Measurements from ENCODE around the gene GRAP.

Gene GRAP

DNA sequence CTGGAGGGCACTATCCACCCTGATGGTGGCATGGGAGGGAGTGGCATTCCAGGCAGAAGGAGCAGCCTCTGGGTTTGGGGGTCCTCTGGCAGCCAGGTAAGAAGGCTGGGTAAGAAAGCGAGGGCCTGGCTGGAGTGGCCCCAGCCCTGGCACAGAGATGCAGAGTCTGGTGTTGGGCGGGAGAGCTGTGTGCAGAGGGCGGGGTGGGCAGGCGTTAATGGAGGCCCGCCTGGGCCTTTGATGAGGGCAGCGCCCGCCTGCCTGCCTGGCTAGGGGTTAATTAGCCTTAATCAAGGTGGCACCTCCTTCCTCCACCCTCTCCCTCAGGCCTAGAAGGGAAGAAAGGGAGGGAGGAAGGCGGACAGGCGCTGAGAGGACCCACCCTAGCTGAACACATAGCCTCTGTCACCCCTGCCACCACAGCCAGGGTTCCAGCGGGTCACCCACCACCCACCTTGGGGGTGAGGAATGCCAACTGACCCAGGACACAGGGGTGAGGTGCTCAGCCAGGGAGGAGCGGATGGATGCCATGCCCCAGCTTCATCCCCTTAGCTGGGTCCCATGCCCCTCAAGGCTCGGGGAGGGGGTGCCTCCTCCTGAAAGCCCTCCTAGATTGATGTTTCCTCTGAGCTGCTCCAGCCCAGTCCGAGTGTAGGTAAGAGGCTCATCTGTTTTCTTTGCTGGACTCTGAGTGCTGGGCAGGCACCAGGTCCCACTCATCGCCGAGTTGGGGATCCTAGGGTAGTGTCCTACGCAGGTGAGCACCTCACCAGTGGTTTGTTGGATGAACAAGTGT is 28.8 kb downstream of the GRAP start:
- FAIRE-seq: no peak

- no peak for FAIRE-seq
Observed at GRCh38 chr17:19017401-19017800, 29.4 kb downstream of the GRAP start.

DNA sequence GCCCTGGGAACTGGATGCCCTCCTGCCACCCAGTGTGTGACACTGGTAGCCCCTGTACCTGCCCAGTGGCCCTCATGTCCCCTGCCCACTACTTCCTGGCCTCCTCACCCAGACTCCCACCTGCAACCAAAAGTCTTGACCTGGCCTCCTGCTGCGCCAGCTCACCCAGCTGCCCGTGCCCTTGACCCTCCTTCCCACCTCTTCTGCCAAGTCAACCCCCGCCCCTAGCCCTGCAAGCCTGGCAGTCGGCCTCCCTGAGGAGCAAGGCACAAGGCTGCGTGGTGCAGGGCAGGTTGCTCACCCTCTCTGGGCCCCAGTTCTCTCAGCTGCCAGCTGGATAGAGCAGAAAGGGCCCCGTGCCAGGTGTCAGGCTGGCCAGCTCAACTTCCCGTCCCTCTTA is 29.9 kb downstream of the GRAP start:
- no peak for FAIRE-seq

- FAIRE-seq: no peak
Observed at GRCh38 chr17:19016297-19016696, 30.5 kb downstream of the GRAP start.

DNA sequence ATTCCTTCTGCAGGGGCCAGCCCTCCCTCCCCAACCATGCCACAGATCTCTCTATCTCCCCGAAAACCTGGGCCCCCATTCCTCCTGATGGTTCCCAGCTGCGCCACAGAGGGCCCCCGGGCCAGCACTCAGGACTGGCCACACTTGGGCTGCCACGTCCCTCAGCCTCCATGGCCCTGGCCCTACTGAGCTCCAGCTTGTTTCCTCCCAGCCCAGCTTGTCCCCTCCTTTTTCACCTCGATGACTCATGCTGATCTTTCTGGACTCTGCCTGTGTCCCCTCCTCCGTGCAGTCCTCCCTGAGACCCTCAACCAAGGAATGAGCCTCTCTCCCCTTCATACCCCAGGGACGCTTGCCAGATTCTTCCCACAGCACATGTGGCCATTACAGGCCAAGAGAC is 31.3 kb downstream of the GRAP start:
- no peak for FAIRE-seq

DNA sequence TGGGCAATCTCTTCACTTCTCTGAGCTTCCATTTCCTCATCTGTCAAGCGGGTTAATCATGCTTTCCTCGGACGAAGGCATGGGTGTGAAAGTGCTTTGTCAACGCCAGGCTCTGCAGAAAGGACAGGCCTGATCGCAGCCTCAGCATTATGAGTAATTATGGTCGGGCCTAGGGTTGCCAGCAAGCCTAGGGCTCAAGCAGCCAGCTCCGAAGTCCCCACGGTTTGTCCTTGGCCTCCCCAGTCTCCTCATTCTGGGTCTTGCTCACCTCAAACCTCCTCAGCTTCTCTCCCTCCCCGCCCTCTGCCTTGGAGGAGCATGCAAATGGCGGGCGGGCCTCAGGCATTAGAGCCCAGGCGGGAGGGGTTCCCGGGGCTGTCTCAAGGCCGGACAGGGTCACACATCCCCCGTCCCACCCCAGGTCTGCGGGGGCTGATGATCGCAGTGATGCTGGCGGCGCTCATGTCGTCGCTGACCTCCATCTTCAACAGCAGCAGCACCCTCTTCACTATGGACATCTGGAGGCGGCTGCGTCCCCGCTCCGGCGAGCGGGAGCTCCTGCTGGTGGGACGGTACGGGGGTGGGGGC is 32.0 kb downstream of the GRAP start:
- FAIRE-seq: no peak

DNA sequence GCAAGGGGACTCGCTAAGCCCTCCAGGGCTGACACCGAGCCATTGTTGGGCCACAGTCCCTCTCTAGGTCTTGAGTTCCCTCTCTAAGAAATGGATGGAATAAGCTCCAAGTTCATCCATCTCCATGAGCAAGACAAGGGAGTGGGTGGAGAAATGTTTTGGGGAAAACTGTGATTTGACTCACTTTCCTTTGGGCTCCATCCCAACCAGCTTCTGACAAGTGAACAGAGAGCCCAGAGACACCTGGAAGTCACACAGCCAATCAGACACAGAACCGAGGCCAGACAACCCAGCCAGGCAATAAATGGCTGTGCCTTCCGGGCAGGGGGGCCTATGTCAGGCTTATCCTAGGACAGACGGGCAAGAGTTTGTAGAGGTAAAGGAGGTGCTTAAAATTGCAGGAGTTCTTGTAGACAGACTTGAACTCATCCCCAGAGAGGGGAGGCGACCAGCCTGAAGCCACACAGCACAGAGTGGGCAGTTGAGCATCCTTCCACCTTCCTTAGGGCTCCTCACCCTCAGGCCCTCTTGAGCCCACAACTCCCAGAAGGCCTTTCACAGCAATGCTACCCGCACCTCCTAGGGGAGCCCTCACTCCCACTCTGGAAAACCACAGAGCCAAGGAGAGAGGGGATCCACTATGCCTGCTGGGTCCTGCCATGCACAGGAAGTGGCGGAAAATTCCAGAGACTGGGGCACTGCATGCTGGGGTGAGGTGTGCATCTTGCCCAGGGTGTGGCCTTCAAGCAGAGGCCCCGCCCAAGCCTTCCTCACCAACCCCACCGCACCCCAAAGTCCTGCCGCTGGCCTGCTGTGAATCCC is 32.7 kb downstream of the GRAP start:
- no peak for FAIRE-seq

DNA sequence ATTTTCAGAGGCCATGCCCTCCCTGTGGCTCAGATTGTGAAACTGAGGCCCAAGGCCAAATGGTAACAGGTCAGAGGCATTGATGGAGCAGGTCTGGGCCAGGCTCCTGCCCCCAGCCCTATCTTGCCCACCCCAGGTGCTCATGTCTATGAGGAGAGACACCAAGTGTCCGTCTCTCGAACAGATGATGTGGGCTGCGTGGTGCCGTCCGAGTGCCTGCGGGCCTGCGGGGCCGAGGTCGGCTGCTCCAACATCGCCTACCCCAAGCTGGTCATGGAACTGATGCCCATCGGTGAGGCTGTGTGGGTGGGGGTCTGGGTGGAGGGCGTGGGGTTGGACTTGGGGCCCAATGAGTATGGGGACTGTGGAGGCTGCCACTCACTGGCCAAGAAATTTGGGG is 33.5 kb downstream of the GRAP start:
- FAIRE-seq: no peak

- no peak for FAIRE-seq
Observed at GRCh38 chr17:19012171-19013080, 34.3 kb downstream of the GRAP start.

DNA sequence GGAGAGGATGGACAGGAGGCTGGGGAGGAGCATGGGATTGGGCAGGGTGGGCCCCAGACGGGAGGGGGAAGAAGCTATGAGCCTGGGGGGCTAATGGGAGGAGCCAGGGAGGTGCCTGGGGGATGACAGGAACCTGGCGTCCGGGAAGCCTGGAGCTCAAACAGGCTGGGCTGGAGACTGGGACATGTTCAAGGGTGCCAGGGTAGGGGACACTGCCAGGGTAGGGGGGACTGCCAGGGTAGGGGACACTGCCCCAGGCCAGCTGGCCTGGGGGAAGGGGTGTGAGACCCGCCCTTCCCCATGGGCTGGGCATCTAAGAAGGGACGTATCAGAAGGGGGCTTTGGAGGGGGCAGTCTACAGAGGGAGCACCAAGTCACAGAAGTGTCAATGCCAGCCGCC is 35.2 kb downstream of the GRAP start:
- FAIRE-seq: no peak

- no peak for FAIRE-seq
Observed at GRCh38 chr17:19010729-19011505, 35.8 kb downstream of the GRAP start.

- FAIRE-seq: no peak
Observed at GRCh38 chr17:19009970-19010369, 36.8 kb downstream of the GRAP start.

DNA sequence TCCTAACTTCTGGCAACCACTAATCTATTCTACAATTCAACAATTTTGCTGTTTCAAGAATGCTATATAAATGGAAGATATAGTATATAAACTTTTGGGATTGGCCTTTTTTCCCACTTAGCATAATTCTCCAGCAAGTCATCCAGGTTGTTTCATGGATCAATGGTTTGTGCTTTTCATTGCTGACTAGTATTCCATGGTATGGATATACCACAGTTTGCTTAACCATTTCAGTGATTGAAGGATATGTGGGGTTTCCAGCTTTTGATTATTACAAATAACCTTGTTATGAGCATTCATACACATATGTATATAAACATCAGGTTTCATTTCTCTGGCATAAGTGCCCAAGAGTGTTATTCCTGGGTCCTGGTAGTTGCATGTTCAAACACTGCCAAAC is 40.1 kb downstream of the GRAP start:
- no peak for FAIRE-seq

GRCh38 chr17:19005789-19006430 is 40.8 kb downstream of the GRAP start:
- FAIRE-seq: no peak

GRCh38 chr17:19005137-19005773 is 41.5 kb downstream of the GRAP start:
- FAIRE-seq: no peak

- FAIRE-seq: no peak
Observed at GRCh38 chr17:19004421-19005136, 42.2 kb downstream of the GRAP start, which contains the start of gene FAM83G. TSS of gene FAM83G (minus strand) at chr17:19004764. CDS start at chr17:19004041, 723 bp downstream.

GRCh38 chr17:19003543-19004420 is 43.0 kb downstream of the GRAP start:
- no peak for FAIRE-seq

DNA sequence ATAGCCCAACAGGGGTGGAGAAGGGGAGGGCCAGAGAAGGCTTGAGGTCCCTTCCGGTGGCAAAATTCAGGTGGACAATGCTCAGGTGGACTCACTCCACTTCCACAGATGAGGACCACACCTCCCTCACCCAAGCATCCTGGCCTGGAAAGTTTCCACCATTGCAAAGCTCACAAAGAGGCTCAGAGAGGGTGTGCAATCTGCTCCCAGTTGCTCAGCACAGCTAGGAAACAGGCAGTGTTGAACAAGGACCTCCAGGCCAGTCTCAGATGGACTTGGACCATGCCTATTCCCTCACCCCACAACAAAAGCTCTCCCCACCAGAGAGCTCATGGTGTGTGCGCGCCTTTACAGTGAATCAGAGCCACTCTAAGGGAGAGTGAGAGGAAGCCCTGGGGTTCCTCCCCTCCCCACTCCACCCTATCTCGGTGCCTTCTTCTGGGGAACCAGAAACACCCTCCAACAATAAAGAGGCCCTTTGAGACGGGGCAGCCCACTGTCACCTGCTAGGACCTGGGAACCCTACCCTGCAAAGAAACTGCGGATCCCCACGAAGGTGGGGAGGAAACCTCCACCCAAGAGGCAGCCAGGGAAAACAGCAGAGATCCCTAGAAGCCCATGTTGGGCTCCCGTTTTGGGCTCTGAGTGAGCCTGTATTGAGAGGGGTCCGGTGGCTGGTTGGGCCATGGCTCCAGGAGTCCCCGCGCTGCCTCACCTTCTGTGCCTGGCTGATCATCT is 43.8 kb downstream of the GRAP start:
- no peak for FAIRE-seq
